HG02642 (cell line): ENCODE results near the gene GIPR.
"Not testable (repeated sequence)": the region's sequence is repeated elsewhere in the genome, so short reads cannot be mapped to it uniquely, and the experiment has no call there.

ENCODE experiments used
- ATAC-seq: cut with Tn5 transposase; IDR thresholded peaks from one replicate; pipeline ENCODE4 v1.9.1; 2021; ENCODE audit warnings: mild to moderate bottlenecking; ENCODE audit not compliant: unreplicated experiment, poor library complexity

Gene GIPR, protein sequence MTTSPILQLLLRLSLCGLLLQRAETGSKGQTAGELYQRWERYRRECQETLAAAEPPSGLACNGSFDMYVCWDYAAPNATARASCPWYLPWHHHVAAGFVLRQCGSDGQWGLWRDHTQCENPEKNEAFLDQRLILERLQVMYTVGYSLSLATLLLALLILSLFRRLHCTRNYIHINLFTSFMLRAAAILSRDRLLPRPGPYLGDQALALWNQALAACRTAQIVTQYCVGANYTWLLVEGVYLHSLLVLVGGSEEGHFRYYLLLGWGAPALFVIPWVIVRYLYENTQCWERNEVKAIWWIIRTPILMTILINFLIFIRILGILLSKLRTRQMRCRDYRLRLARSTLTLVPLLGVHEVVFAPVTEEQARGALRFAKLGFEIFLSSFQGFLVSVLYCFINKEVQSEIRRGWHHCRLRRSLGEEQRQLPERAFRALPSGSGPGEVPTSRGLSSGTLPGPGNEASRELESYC

DNA sequence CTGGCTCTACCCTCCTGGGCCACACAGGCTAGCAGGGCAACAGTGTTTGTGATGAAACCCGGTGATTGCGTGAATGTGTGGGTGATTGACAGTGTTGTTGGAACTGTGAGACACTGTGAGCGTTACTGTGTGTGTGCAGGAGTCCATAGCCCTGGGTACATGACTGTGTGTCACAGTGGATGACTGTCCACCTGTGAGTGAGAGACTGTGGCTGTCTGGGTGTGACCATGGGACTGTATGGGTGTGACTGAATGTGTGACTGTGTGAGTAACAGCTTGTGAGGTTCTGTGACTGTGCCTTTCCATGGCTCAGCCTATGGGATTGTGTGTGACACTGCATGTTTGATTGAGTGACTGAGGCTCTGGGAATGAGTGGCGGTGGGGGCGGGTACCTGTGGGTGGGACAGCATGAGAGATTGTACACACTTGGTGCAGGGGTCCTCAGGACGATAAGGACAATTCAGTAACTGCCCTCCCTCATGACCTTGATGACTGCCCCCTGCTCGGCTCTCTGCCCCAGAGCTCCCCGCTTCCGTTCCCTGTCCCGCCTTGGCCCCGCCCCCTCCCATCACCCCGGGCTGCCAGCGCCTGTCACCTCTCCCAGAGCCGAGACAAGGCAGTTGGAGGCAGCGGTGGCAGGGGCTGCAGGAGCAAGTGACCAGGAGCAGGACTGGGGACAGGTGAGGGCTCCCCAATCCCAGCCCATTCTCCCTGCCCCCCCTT, at the start of gene GIPR:
Gene GIPR, plus strand, starts transcription at position 602 of the 722 bp plus-strand sequence. CDS start 1,300 bp downstream, outside the sequence.
- no peak for ATAC-seq

- ATAC-seq = no peak
Observed at GRCh38 chr19:45621389-45621788, 46.6 kb upstream of the GIPR start.

DNA sequence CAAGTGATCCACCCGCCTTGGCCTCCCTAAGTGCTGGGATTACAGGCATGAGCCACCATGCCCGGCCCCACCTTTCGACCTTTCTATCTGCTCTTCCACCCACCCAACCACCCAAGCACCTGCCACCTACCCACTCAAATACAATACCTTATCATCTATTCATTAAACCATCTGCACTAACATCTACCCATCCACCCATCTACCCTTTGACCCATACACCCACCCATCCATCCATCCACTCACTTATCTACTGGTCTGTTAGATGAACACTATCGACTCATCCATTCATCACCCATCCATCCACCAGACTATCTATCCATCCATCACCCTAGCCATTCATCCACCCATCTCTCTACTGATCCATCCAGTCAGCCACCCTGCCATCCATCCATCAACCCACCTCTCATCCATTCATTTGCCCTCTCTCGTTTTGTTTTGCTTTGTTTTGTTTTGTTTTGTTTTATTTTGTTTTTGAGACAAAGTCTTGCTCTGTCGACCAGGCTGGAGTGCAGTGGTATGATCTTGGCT, 46.0 kb upstream of the GIPR start:
- no peak for ATAC-seq

DNA sequence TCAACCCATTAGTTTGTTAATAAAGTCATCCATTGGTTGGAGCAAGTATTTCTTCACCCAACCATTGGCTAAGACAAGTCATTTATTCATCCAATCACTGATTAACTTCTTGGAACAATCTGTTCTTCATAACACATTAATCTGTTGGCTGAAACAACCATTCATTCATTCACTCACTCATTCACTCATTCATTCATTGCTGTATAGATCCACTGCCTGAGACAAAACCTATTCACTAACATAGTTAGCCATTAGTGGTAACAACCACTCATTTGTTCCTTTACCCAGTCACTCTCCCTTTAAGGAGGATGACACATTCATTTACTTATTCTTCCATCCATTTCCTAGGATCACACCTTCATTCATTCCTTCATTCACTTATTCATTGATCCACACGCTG, 44.0 kb upstream of the GIPR start:
- ATAC-seq = no peak

DNA sequence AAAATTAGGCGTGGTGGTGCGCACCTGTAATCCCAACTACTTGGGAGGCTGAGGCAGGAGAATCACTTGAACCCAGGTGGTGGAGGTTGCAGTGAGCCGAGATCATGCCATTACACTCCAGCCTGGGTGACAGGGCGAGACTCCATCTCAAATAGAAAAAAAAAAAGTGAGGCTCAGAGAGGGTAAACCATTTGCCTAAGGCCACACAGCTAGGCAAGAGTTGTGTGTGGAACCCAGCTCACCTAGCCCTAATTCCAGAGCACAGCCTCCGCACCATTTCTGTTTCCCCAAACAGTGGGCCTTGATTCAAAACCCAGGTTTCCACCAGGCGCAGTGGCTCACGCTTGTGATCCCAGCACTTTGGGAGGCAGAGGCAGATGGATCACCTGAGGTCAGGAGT, 39.8 kb upstream of the GIPR start:
- not testable (repeated sequence) for ATAC-seq

- ATAC-seq = no peak
Observed at GRCh38 chr19:45629704-45630103, 38.3 kb upstream of the GIPR start.

DNA sequence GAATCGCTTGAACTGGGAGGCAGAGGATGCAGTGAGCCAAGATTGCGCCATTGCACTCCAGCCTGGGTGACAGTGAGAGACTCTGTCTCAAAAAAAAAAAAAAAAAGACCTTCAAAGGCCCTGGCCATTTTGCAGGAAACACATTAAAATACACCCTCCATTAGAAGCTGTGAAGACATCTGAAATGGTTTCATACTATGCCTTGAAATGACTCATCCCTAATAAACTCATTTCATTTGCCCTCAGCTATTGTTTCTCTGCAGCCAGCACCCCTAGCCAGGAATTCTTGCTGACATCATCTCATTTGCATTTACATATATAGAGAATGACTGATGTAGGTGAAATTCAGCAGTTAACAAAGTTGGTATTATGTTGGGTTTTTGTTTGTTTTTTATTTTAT, 37.6 kb upstream of the GIPR start:
- no peak for ATAC-seq

- ATAC-seq = no peak
Observed at GRCh38 chr19:45632468-45633196, 35.4 kb upstream of the GIPR start.

DNA sequence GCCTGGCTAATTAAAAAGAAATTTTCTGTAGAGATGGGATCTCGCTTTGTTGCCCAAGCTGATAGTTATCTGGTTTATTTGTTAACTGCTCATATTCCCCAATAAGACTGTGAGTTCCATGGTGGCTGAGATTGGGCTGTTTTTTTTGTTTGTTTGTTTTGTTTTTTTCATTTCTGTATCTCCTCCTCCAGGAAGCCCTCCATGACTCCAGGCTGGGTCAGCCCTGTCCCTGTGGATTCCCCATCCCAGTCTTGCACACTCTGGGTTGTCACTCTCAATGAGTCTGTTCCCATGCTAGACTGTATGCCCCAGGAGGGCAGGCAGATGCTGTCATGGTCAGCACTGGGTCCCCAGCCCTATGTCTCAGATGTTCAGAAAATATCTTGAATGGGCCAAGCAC, 31.7 kb upstream of the GIPR start:
- no peak for ATAC-seq

DNA sequence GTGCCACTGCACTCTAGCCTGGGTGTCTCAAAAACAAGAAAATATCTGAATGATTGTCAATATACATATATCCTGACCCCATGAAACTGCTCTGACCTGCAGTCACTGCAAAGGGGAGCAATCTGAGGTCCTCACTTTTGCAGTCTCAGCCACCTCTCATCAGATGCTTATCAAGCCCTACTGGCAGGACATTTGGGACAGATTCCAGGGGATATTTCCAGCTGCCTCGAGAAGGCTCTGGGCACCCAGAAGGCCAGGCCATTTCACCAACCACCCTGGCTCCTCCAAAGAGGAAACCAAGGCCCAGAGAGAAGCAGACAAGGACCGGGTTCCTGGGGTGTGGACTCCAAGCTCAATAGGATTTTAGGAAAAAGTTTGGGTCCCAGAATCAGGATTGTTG, 31.1 kb upstream of the GIPR start:
- no peak for ATAC-seq

DNA sequence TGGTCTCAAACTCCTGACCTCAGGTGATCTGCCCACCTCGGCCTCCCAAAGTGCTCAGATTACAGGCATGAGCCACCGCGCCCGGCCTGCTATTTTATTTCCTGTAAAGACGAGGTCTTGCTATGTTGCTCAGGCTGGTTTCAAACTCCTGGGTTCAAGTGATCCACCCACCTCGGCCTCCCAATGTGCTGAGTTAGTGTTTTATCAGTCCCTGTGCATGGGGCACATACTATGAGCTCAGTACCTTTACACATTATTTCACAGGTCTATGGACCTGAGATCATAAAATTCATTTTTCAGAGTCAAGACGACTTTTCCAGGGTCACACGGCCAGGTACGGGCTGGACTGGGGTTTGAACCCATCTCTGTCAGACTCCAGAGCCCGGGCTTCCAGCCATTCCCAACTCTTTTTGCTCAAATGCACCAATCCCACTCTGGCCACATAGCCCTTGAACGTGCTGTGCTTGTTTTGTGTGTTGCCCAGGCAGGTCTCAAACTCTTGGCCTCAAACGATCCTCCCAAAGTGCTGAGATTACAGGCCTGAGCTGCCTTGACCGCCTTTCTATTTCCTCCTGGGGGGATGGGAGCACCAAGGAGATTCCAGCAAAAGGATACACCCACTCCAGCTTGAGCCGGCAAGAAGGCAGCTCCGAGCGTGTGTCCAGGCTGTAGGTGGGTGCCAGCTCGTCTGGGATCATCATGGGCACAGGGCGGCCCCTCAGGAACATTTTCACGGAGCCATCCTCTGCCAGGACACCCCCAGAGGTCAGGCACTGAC, 29.9 kb upstream of the GIPR start:
- ATAC-seq = no peak

DNA sequence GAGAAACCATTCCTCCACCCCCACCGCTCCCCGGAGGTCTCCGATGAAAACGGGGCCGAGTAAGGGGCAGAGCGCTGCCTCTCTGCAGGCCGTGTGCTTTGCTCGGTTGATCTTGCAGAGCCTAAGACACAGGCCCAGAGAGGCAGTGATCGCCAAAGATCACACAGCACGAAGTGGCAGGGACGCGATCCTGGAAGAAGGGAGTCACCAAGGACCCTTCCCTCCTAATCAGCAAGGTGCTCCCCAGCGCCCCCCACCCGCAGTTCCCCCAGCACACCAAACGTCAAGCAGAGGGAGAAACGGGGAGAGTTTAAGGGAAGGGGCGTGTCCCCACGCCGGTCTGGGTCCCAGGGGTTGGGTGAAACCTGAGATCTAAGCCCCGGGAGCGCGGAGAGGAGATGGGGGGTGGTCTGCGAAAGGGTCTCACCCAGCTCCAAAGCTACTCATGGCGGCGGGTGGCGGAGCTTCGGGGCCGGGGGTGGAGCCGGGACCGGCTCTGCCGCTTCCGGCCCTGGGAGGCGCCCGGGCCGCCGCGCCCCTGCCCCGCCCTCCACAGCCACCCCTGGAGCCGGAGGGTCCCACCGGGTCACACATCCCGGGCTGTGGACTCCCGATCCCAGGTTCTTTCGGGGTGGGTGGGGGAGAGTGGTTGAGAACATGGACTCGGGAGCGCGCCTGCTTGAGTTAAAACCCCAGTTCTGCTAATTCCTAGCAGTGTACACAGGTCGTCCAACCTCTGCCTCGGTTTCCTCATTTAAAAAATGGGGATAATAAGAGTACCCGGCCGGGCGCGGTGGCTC, 28.9 kb upstream of the GIPR start, which contains the start of gene EML2:
Gene EML2, minus strand, starts transcription at position 468 of the 800 bp plus-strand sequence. Its CDS starts 21 bp downstream, at position 447.
- no peak for ATAC-seq

DNA sequence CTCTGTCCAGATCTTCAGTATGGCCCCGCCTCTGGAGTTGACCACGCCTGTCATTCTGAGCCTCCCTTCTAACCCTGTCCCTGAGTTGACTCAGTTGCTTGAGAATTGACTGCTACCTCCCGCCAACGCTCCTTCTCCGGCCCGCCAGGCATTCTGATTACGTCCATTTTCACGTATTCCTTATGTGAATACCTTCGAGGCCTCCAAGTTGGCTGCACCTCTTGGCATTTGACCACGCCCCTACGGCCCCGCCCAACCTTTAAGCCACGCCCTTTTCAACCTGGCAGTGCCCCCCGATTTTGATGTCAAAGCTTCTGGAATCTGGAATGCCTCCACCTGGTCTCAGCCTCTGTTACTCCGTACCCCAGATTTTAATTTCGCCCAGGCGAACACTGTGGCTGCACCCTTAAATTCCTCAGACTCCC, 27.2 kb upstream of the GIPR start:
- no peak for ATAC-seq

GRCh38 chr19:45641274-45642105, 26.5 kb upstream of the GIPR start:
- peak; percentile 37 for ATAC-seq

DNA sequence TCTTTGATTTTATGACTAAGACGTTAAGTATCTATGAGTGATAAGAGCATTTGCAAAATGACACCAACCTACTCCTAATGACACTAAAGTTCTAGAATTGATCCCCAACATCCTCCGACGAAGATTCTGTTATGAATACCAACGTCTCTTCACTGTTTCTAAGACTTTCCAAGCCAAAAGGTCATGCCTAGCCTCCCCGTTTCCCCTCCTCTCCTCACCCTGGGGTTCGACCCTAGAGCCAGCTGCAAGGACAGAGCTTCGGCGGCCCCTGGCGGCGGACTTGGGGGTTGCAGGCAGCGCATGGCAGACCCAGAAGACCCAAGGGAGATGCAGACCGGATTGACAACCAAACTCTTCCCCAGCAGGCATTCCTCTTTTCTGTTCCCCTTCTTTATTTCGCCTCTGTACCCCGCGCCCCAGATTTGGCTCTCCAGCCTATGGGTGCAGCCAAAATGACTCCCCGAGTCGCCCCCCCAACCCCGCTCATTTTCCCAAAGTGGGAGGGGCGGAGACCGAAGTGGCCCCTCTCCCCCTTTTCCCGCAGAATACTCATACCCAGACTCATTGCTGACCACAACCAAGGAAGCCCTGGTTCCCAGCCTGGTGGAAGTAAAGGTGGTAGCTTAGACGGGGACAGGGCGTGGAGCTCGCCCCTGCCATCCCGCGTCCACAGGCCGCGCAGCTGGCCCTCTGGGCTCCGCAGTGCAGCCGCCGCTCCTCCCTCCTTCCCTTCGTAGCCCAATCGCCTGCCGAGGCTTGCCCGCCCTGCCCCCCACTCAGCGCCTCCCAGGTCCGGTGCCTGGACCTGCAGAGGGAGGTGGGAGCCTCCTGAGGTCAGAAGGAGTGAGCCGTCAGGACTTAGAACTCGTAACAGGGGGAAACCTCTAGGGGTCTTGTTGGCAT, 24.7 kb upstream of the GIPR start:
- ATAC-seq = peak; percentile 32

DNA sequence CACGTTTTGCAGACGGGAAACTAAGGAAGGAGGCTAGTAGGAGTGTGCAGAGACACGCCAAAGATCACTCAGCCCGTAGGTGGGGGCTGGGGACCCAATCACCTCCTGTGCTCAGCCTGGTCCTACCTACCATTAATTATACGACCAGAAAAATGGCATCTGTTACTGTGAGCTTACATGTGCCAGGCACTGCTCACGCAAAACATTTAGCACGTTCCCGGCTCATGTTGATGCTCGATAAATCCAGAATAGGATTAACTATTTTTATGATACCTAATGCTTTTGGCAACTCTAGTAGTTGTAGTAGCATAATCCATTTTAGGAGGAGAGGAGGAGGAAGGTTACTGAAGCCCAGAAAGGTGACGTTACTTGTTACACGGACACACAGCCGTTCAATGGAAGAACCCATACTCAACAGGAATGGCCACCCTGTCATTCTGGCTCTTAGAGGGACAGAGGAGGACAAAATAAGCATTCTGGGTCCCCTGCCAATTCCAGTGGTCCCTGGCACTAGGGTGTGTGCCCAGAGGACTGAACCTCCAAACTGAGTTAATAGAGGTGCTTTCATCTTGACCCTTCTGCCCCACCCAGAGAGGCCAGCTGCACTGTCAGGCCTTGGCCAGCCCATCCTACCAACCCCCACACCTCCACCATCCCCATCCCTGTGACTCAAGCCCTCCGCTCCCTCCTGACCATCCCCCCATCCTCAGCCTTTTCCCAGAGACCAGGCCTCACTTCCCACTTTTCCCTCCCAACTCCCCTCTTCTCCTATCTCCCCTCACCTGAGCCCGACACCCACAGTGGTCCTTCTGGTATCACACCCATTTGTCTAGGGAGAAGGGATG, 23.9 kb upstream of the GIPR start:
- no peak for ATAC-seq
